ENCODE measurements around the gene ANKFN1. TPM values are rescaled to one million over a fixed set of nuclear protein-coding genes. Genes with fewer than 3 reads are reported as not detected.

The ANKFN1 gene
- total RNA-seq, 1 donor from 2014 or later, result not detected

- Mint-ChIP-seq H3K36me3 (ENCODE audit: insufficient read depth) (no peaks in the 10 kb centered on the region), H3K27me3 (peaks cover 47% of the 10 kb centered on the region), H3K9me3 (ENCODE audit: low read depth) (no peaks in the 10 kb centered on the region), H3K4me1 (ENCODE audit: low read depth) (peaks cover 2% of the 10 kb centered on the region), H3K4me3 (ENCODE audit: low read depth) (no peak overlapping the region), H3K27ac (no peak overlapping the region)
- DNase-seq (ENCODE audit: low spot score, unreplicated experiment), result no peak
- TF ChIP-seq CTCF (IDR thresholded peaks at IDR 0.05; ENCODE audit: unreplicated experiment), result no peak
These were observed 171.4 kb downstream of the ANKFN1 start for GRCh38 chr17:56324676-56325075.

GRCh38 chr17:56325313-56326000, 172.2 kb downstream of the ANKFN1 start:
- Mint-ChIP-seq H3K36me3 (ENCODE audit: insufficient read depth) (no peaks in the 10 kb centered on the region), H3K4me1 (ENCODE audit: low read depth) (peaks cover under 1% of the 10 kb centered on the region), H3K4me3 (ENCODE audit: low read depth) (no peak overlapping the region), H3K9me3 (ENCODE audit: low read depth) (no peaks in the 10 kb centered on the region), H3K27me3 (peaks cover 47% of the 10 kb centered on the region), H3K27ac (no peak overlapping the region)
- DNase-seq (ENCODE audit: low spot score, unreplicated experiment), result no peak
- no peak for TF ChIP-seq CTCF (IDR thresholded peaks at IDR 0.05; ENCODE audit: unreplicated experiment)

GRCh38 chr17:56326001-56326359, 172.7 kb downstream of the ANKFN1 start:
- Mint-ChIP-seq H3K4me1 (ENCODE audit: low read depth) (no peaks in the 10 kb centered on the region), H3K27ac (no peak overlapping the region), H3K27me3 (peaks cover 42% of the 10 kb centered on the region), H3K36me3 (ENCODE audit: insufficient read depth) (no peaks in the 10 kb centered on the region), H3K4me3 (ENCODE audit: low read depth) (no peak overlapping the region), H3K9me3 (ENCODE audit: low read depth) (no peaks in the 10 kb centered on the region)
- DNase-seq (ENCODE audit: low spot score, unreplicated experiment), result no peak
- no peak for TF ChIP-seq CTCF (IDR thresholded peaks at IDR 0.05; ENCODE audit: unreplicated experiment)

- no peak overlapping the region for H3K4me3 Mint-ChIP-seq (ENCODE audit: low read depth)
- H3K36me3 Mint-ChIP-seq (ENCODE audit: insufficient read depth), result no peaks in the 10 kb centered on the region
- TF ChIP-seq CTCF (IDR thresholded peaks at IDR 0.05; ENCODE audit: unreplicated experiment), result no peak
- no peak for DNase-seq (ENCODE audit: low spot score, unreplicated experiment)
- H3K27me3 Mint-ChIP-seq, result no peaks in the 10 kb centered on the region
- H3K9me3 Mint-ChIP-seq (ENCODE audit: low read depth), result peaks cover 12% of the 10 kb centered on the region
- H3K4me1 Mint-ChIP-seq (ENCODE audit: low read depth), result peaks cover 7% of the 10 kb centered on the region
- no peak overlapping the region for H3K27ac Mint-ChIP-seq
These were observed 194.4 kb downstream of the ANKFN1 start for GRCh38 chr17:56347639-56348038.

GRCh38 chr17:56350592-56350991, 197.3 kb downstream of the ANKFN1 start:
- peaks cover 2% of the 10 kb centered on the region for H3K27me3 Mint-ChIP-seq
- peaks cover 6% of the 10 kb centered on the region for H3K9me3 Mint-ChIP-seq (ENCODE audit: low read depth)

More at GRCh38 chr17:56350592-56350991, 197.3 kb downstream of the ANKFN1 start:
- Mint-ChIP-seq H3K4me1 (ENCODE audit: low read depth) (peaks cover 5% of the 10 kb centered on the region), H3K27ac (no peak overlapping the region), H3K4me3 (ENCODE audit: low read depth) (no peak overlapping the region), H3K36me3 (ENCODE audit: insufficient read depth) (no peaks in the 10 kb centered on the region)
- DNase-seq (ENCODE audit: low spot score, unreplicated experiment), result no peak
- no peak for TF ChIP-seq CTCF (IDR thresholded peaks at IDR 0.05; ENCODE audit: unreplicated experiment)
